Subcutaneous abdominal adipose tissue (tissue), 5 donors: ENCODE data around the gene SNPH.

ENCODE experiments used
- H3K27ac ChIP-seq: one replicate; pipeline ENCODE4 v1.7.0; 2013; ENCODE audit warnings: low read depth, mild to moderate bottlenecking, inconsistent platforms, low read length, moderate library complexity
- H3K27me3 ChIP-seq, 5 donors: one replicate each; pipeline ENCODE4 v1.7.0; 2013; ENCODE audit warnings: low read length in 5 of 5, inconsistent platforms in 1 of 5; ENCODE audit not compliant: control insufficient read depth in 5 of 5, insufficient read depth in 4 of 5
- H3K36me3 ChIP-seq, 5 donors: one replicate each; pipeline ENCODE4 v1.7.0; 2013; ENCODE audit warnings: low read length in 5 of 5; ENCODE audit not compliant: control insufficient read depth in 5 of 5, insufficient read depth in 5 of 5
- H3K4me1 ChIP-seq, 5 donors: one replicate each; pipeline ENCODE4 v1.7.0; 2013; ENCODE audit warnings: low read length in 5 of 5, mild to moderate bottlenecking in 3 of 5, moderate library complexity in 1 of 5; ENCODE audit not compliant: control insufficient read depth in 5 of 5, insufficient read depth in 5 of 5
- H3K4me3 ChIP-seq, 5 donors: one replicate each; pipeline ENCODE4 v1.7.0; 2013; ENCODE audit warnings: low read length in 5 of 5, low read depth in 1 of 5
- H3K9ac ChIP-seq, 5 donors: one replicate each; pipeline ENCODE4 v1.7.0; 2013; ENCODE audit warnings: low read length in 5 of 5, mild to moderate bottlenecking in 4 of 5, moderate library complexity in 3 of 5
- H3K9me3 ChIP-seq, 5 donors: one replicate each; pipeline ENCODE4 v1.7.0; 2013; ENCODE audit warnings: low read length in 5 of 5; ENCODE audit not compliant: control insufficient read depth in 5 of 5
- donor health status: healthy.
- donor health status: healthy.
- donor health status: healthy.
- donor health status: healthy.
- donor health status: healthy.

The SNPH gene

GRCh38 chr20:1346315-1346969, 80.3 kb downstream of the SNPH start:
- H3K36me3 ChIP-seq: peaks cover 0 to 4% (median 0%) of the 10 kb centered on the region in 5 donors
- peaks cover 0 to 9% (median 4%) of the 10 kb centered on the region in 5 donors for H3K9me3 ChIP-seq
- no peaks in the 10 kb centered on the region for H3K27me3 ChIP-seq
- peaks cover 0 to 8% (median 0%) of the 10 kb centered on the region in 5 donors for H3K4me1 ChIP-seq
- H3K4me3 ChIP-seq: no peak overlapping the region
- H3K9ac ChIP-seq: no peak overlapping the region
- no peak overlapping the region for H3K27ac ChIP-seq

GRCh38 chr20:1353956-1354355, 87.9 kb downstream of the SNPH start:
- Histone ChIP-seq H3K4me1 (no peaks in the 10 kb centered on the region), H3K36me3 (peaks cover 4 to 17% (median 16%) of the 10 kb centered on the region in 5 donors), H3K9me3 (peaks cover 0 to 4% (median 0%) of the 10 kb centered on the region in 5 donors), H3K4me3 (no peak overlapping the region), H3K27me3 (no peaks in the 10 kb centered on the region), H3K27ac (no peak overlapping the region), H3K9ac (no peak overlapping the region)

GRCh38 chr20:1357921-1358671, 92.0 kb downstream of the SNPH start:
- no peak overlapping the region for H3K4me3 ChIP-seq
- H3K27ac ChIP-seq: no peak overlapping the region
- no peaks in the 10 kb centered on the region for H3K4me1 ChIP-seq
- H3K9ac ChIP-seq: no peak overlapping the region
- H3K27me3 ChIP-seq: no peaks in the 10 kb centered on the region
- H3K9me3 ChIP-seq: peaks cover 0 to 4% (median 0%) of the 10 kb centered on the region in 5 donors
- peaks cover 16 to 41% (median 33%) of the 10 kb centered on the region in 5 donors for H3K36me3 ChIP-seq
